Inflammatory macrophage treated with lipopolysaccharide for 4 hours (primary cell): ENCODE data around the gene PDCD11.

Source experiments
- DNase-seq: peaks from one replicate; pipeline ENCODE4 v3.0.0-alpha.2; 2020

The PDCD11 gene

GRCh38 chr10:103451831-103452505, 55.5 kb downstream of the PDCD11 start, which contains the start of gene CALHM2:
CALHM2 (minus strand) TSS chr10:103452370; CDS start chr10:103449941, 2,429 bp downstream.
- DNase-seq = peak; percentile 55

- no peak for DNase-seq
Measured at GRCh38 chr10:103452506-103453230, 56.2 kb downstream of the PDCD11 start.

GRCh38 chr10:103454026-103454425, 57.6 kb downstream of the PDCD11 start:
- DNase-seq = no peak

- DNase-seq = no peak
Measured at GRCh38 chr10:103455235-103455634, 58.8 kb downstream of the PDCD11 start.

- no peak for DNase-seq
Measured at GRCh38 chr10:103456074-103456660, 59.7 kb downstream of the PDCD11 start.

- no peak for DNase-seq
Measured at GRCh38 chr10:103457176-103457712, 60.8 kb downstream of the PDCD11 start.

- no peak for DNase-seq
Measured at GRCh38 chr10:103457896-103458583, 61.6 kb downstream of the PDCD11 start.

GRCh38 chr10:103458720-103459119, 62.3 kb downstream of the PDCD11 start, which contains the start of gene CALHM1:
CALHM1 (minus strand) TSS chr10:103458900; CDS start chr10:103458751, 149 bp downstream.
- peak; percentile 39 for DNase-seq

GRCh38 chr10:103459615-103460014, 63.2 kb downstream of the PDCD11 start:
- no peak for DNase-seq

GRCh38 chr10:103463499-103463898, 67.1 kb downstream of the PDCD11 start:
- DNase-seq = peak; percentile 62

- DNase-seq = peak; percentile 74
Measured at GRCh38 chr10:103465411-103466179, 69.2 kb downstream of the PDCD11 start.

- no peak for DNase-seq
Measured at GRCh38 chr10:103466734-103467133, 70.3 kb downstream of the PDCD11 start.

GRCh38 chr10:103467406-103467805, 71.0 kb downstream of the PDCD11 start:
- DNase-seq = peak; percentile 28

- no peak for DNase-seq
Measured at GRCh38 chr10:103469201-103469600, 72.8 kb downstream of the PDCD11 start.

GRCh38 chr10:103470761-103471653, 74.6 kb downstream of the PDCD11 start:
- DNase-seq = peak; percentile 41

- no peak for DNase-seq
Measured at GRCh38 chr10:103472005-103472404, 75.6 kb downstream of the PDCD11 start.

- DNase-seq = no peak
Measured at GRCh38 chr10:103473261-103473671, 76.8 kb downstream of the PDCD11 start.

GRCh38 chr10:103474077-103474476, 77.7 kb downstream of the PDCD11 start:
- DNase-seq = no peak

- no peak for DNase-seq
Measured at GRCh38 chr10:103475437-103475836, 79.0 kb downstream of the PDCD11 start.

- peak; percentile 21 for DNase-seq
Measured at GRCh38 chr10:103476046-103476768, 79.8 kb downstream of the PDCD11 start.
